ENCODE results near the gene RPS3. TPM values are rescaled to one million over a fixed set of nuclear protein-coding genes. Genes with fewer than 3 reads are reported as not detected.
"Not testable (repeated sequence)": the region's sequence is repeated elsewhere in the genome, so short reads cannot be mapped to it uniquely, and the experiment has no call there.

The RPS3 gene
- total RNA-seq, 1 donor from 2014 or later = 2,045 TPM

DNA sequence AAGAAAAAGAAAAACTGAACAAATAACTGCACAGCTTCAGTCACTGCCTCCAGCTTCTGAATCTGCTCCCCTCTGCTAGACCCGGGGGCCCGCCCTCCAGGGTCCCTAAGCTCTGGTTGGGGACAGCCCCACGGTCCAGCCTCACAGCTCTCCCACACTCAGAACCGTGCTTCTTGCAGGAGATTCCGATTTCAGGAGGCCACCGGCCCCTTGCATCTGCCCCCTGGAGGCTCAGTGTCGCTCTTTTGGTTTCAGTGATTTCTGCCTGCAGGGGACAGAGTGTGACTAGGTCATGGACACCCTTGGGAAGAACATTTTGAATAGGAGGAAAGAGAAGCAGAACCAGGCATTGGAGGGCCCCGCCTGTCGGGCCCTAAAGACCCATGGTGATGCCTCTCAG is 23.1 kb upstream of the RPS3 start:
- Histone ChIP-seq H3K36me3 (ENCODE audit: control insufficient read depth, insufficient read depth, low read length) (no peaks in the 10 kb centered on the region), H3K4me3 (ENCODE audit: low read depth, low read length) (no peak overlapping the region), H3K27me3 (ENCODE audit: control insufficient read depth, insufficient read depth, low read length) (no peaks in the 10 kb centered on the region)
- TF ChIP-seq, protein P1, sequence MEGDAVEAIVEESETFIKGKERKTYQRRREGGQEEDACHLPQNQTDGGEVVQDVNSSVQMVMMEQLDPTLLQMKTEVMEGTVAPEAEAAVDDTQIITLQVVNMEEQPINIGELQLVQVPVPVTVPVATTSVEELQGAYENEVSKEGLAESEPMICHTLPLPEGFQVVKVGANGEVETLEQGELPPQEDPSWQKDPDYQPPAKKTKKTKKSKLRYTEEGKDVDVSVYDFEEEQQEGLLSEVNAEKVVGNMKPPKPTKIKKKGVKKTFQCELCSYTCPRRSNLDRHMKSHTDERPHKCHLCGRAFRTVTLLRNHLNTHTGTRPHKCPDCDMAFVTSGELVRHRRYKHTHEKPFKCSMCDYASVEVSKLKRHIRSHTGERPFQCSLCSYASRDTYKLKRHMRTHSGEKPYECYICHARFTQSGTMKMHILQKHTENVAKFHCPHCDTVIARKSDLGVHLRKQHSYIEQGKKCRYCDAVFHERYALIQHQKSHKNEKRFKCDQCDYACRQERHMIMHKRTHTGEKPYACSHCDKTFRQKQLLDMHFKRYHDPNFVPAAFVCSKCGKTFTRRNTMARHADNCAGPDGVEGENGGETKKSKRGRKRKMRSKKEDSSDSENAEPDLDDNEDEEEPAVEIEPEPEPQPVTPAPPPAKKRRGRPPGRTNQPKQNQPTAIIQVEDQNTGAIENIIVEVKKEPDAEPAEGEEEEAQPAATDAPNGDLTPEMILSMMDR (IDR thresholded peaks at IDR 0.05; ENCODE audit: insufficient read depth, low read length, poor library complexity, severe bottlenecking) = no peak
- no peak for DNase-seq (ENCODE audit: low read depth)

DNA sequence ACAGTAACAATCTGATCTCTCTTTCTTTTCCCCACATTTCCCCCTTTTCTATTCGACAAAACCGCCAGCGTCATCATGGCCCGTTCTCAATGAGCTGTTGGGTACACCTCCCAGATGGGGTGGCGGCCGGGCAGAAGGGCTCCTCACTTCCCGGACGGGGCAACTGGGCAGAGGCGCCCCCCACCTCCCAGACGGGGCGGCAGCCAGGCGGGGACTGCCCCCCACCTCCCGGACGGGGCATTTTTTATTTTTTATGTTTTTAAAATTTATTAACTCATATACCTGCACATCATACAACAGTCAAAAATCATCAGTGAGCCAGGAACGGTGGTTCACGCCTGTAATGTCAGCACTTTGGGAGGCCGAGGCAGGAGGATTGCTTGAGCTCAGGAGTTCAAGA is 20.5 kb upstream of the RPS3 start:
- DNase-seq (ENCODE audit: low read depth); H3K4me3 ChIP-seq (ENCODE audit: low read depth, low read length); H3K36me3 ChIP-seq (ENCODE audit: control insufficient read depth, insufficient read depth, low read length): not testable (repeated sequence)

DNA sequence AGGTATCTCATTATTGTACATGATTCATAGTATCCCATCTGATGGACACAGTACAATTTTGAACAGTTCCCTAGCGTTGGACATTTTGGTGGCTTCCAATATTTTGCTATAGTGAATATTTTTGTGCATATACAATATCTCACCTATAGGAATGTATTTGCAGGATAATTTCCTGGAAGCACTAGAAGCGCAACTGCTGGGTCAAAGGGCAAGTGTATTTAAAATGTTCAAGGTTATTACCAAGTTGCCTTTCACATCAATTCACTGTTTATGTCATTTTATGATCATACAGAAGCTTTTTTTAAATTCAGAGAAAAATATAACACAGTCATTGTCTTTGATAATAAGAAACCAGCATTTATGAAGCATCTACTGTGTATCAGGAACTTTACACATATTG is 19.1 kb upstream of the RPS3 start:
- DNase-seq (ENCODE audit: low read depth) = no peak
- Histone ChIP-seq H3K27me3 (ENCODE audit: control insufficient read depth, insufficient read depth, low read length) (no peaks in the 10 kb centered on the region), H3K36me3 (ENCODE audit: control insufficient read depth, insufficient read depth, low read length) (no peaks in the 10 kb centered on the region), H3K4me3 (ENCODE audit: low read depth, low read length) (no peak overlapping the region)
- TF ChIP-seq, protein P1 (IDR thresholded peaks at IDR 0.05; ENCODE audit: insufficient read depth, low read length, poor library complexity, severe bottlenecking) = no peak

More for the DNA sequence above, 20.5 kb upstream of the RPS3 start:
- not testable (repeated sequence) for H3K27me3 ChIP-seq (ENCODE audit: control insufficient read depth, insufficient read depth, low read length)

DNA sequence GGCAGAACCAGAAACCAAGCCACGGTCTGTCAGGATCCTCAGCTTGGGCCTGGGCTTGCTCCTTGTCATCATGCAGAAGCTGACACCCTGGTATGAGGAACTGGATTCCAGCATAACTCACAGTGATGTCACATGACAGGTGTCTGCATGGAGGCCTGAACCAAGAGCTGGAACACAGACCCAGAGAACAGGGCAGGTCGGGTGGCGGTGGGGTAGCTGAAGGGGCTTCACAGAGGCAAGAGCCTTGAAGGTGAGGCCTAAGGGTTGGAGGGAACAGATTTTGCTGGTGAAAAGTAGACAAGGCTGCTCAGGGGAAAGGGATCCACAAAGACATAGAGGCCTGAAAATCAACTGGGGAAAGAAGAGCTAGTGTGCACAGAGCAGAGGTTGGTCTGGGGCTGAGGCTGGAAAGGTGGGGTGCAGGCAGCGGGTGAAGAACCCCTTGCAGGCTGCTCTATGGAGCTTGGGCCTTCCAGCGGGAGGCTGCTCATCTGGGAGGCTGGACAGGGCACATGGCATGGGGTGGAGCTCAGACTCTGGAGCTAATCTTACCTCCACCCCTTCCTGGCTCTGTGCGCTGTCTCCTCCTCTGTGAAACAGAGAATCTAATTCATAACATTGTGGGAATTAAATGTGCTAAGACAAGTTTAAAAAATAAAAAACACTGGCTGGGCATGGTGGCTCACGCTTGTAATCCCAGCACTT is 18.4 kb upstream of the RPS3 start:
- TF ChIP-seq, protein P1 (IDR thresholded peaks at IDR 0.05; ENCODE audit: insufficient read depth, low read length, poor library complexity, severe bottlenecking) = no peak
- no peak for DNase-seq (ENCODE audit: low read depth)
- no peaks in the 10 kb centered on the region for H3K36me3 ChIP-seq (ENCODE audit: control insufficient read depth, insufficient read depth, low read length)
- H3K4me3 ChIP-seq (ENCODE audit: low read depth, low read length) = no peak overlapping the region
- no peaks in the 10 kb centered on the region for H3K27me3 ChIP-seq (ENCODE audit: control insufficient read depth, insufficient read depth, low read length)

DNA sequence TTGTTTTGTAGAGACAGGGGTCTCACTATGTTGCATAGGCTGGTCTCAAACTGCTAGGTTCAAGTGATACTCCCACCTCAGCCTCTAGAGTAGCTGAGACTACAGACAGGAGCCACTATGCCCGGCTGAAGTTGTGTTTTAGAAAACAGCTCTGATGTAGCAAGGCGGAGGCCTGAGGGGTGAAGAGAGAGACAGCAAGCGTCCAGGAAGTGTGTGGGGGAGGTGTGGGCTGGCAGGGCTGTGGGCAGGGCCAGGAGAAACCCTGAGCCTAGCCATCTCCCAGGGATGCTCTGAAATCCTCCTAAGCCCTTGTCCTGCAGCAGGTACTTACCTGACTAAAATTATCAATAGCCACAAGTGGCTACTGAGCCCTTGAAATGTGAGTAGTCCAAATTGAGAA is 16.1 kb upstream of the RPS3 start:
- Histone ChIP-seq H3K36me3 (ENCODE audit: control insufficient read depth, insufficient read depth, low read length) (no peaks in the 10 kb centered on the region), H3K4me3 (ENCODE audit: low read depth, low read length) (no peak overlapping the region), H3K27me3 (ENCODE audit: control insufficient read depth, insufficient read depth, low read length) (no peaks in the 10 kb centered on the region)
- no peak for DNase-seq (ENCODE audit: low read depth)
- TF ChIP-seq, protein P1 (IDR thresholded peaks at IDR 0.05; ENCODE audit: insufficient read depth, low read length, poor library complexity, severe bottlenecking) = no peak

DNA sequence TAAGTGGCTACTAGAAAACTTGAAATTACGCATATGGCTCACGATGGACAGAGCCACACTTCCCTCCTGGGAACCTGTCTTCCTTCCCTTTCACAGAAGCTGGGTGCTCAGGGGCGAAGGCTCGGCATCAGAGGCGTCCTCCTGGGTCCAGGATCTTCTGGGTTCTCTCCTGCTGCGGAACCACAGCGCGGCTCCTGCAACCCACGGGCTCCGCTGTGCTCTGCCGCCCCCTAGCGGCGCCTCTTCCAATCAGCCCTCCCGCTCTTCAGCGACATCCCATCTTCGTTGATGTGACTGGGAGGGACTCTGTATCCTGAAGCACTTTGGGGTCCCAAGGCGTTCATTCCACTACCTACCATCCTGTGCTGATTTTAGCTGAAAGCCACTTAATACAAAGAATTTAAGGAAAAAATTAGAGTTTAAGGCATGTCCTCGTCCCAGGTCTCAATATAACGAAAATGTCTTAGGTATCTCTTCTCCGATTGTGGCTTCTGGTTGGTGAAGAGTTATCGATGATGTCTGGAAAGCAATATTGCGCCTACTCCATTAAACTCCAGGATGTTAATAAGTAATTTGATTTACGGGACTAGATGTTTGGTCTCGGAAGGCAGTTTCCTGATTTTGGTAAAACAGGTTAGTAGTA is 14.8 kb upstream of the RPS3 start:
- Histone ChIP-seq H3K4me3 (ENCODE audit: low read depth, low read length) (no peak overlapping the region), H3K27me3 (ENCODE audit: control insufficient read depth, insufficient read depth, low read length) (no peaks in the 10 kb centered on the region), H3K36me3 (ENCODE audit: control insufficient read depth, insufficient read depth, low read length) (no peaks in the 10 kb centered on the region)
- TF ChIP-seq, protein P1 (IDR thresholded peaks at IDR 0.05; ENCODE audit: insufficient read depth, low read length, poor library complexity, severe bottlenecking) = peak; percentile 99
- no peak for DNase-seq (ENCODE audit: low read depth)
